ENCODE results near the gene SPAG17.

SPAG17 gene

DNA sequence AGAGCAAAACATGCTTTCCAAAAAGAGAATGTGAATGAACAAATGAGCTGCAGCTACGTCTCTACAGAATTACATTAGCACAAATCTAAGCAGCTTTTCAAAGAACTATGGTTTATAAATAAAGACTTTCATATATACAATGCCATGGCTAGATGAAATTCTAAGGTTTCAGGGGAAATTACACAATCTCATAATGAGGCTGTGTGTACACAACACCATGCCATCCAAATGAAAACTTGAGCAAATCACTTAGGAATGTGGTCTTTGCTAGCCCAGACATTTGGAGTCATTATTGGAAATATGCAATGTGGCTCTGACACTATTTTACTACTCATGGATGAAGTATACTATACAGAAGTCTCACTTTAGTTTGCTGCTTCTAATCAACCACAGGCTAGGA is 37.5 kb downstream of the SPAG17 start (continued):
- TF ChIP-seq, protein P1, sequence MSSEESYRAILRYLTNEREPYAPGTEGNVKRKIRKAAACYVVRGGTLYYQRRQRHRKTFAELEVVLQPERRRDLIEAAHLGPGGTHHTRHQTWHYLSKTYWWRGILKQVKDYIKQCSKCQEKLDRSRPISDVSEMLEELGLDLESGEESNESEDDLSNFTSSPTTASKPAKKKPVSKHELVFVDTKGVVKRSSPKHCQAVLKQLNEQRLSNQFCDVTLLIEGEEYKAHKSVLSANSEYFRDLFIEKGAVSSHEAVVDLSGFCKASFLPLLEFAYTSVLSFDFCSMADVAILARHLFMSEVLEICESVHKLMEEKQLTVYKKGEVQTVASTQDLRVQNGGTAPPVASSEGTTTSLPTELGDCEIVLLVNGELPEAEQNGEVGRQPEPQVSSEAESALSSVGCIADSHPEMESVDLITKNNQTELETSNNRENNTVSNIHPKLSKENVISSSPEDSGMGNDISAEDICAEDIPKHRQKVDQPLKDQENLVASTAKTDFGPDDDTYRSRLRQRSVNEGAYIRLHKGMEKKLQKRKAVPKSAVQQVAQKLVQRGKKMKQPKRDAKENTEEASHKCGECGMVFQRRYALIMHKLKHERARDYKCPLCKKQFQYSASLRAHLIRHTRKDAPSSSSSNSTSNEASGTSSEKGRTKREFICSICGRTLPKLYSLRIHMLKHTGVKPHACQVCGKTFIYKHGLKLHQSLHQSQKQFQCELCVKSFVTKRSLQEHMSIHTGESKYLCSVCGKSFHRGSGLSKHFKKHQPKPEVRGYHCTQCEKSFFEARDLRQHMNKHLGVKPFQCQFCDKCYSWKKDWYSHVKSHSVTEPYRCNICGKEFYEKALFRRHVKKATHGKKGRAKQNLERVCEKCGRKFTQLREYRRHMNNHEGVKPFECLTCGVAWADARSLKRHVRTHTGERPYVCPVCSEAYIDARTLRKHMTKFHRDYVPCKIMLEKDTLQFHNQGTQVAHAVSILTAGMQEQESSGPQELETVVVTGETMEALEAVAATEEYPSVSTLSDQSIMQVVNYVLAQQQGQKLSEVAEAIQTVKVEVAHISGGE (tag by site-specific recombination; conservative IDR thresholded peaks at IDR 0.05; ENCODE audit: low read depth): no peak

DNA sequence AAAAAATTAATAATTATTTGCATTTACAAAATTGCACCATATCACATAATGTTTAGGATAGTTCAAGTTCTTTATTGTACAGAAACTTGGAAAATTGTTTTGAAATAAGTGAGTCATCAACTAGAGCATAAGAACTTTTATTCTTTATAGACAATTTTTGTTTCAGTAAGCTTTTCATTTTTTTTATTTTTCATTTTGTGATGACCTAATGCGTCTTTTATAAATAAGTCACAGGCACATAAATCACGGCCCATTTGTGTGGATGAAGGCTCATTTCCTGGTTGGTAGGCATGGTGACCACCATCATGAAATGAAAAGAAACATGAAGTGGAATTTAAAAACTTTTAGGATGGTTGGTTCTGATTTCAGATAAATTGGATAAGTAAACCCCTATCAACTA is 39.3 kb downstream of the SPAG17 start:
- H3K36me3 ChIP-seq (ENCODE audit: control insufficient read depth in 2 of 2, insufficient read depth in 1 of 2, low read length in 2 of 2): no peaks in the 10 kb centered on the region
- no peak overlapping the region for H3K27ac ChIP-seq (ENCODE audit: extremely low read depth, low read depth, low read length)
- no peak overlapping the region for H3K4me3 ChIP-seq (ENCODE audit: low read depth, low read length)
- ChIA-PET POLR2A (no interaction called here), CTCF (no interaction called here)
- H3K4me1 ChIP-seq (ENCODE audit: control insufficient read depth, insufficient read depth, low read length): no peaks in the 10 kb centered on the region
- H3K9me3 ChIP-seq (ENCODE audit: control insufficient read depth, insufficient read depth, low read depth, low read length): no peaks in the 10 kb centered on the region
- TF ChIP-seq ZNF623 (tag by site-specific recombination; IDR thresholded peaks at IDR 0.05) (no peak), ZNF354C (tag by site-specific recombination; IDR thresholded peaks at IDR 0.05; ENCODE audit: borderline replicate concordance, low read depth) (no peak), ZNF202 (tag by site-specific recombination; IDR thresholded peaks at IDR 0.05; ENCODE audit: borderline replicate concordance) (no peak), ZNF112 (tag by site-specific recombination; IDR thresholded peaks at IDR 0.05) (no peak)
- TF ChIP-seq, protein P2, sequence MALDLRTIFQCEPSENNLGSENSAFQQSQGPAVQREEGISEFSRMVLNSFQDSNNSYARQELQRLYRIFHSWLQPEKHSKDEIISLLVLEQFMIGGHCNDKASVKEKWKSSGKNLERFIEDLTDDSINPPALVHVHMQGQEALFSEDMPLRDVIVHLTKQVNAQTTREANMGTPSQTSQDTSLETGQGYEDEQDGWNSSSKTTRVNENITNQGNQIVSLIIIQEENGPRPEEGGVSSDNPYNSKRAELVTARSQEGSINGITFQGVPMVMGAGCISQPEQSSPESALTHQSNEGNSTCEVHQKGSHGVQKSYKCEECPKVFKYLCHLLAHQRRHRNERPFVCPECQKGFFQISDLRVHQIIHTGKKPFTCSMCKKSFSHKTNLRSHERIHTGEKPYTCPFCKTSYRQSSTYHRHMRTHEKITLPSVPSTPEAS (tag by site-specific recombination; IDR thresholded peaks at IDR 0.05): no peak

DNA sequence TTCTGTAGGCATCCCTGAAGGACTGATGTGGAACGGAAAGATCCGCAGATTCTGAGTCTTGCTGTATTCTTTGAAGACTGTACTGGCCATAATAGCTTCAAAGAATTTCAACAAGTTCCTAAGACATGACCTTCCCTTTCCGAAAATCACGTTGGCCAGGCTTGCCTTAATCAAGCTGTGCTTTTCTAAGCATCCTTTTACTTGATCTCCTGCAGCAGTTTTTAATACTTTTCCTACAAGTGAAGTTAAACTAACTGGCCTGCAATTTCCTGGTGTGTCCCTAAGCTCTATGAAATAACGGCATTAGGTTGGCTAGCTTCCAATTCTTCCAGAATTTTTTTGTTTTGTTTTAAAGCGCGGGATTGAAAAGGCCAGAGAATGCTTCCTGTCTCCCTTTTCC is 40.3 kb downstream of the SPAG17 start:
- H3K9me3 ChIP-seq (ENCODE audit: control insufficient read depth, insufficient read depth, low read depth, low read length): no peaks in the 10 kb centered on the region
- H3K4me1 ChIP-seq (ENCODE audit: control insufficient read depth, insufficient read depth, low read length): no peaks in the 10 kb centered on the region
- TF ChIP-seq GLI2 (tag by site-specific recombination; IDR thresholded peaks at IDR 0.05; ENCODE audit: borderline replicate concordance, low read depth) (no peak), ZNF747 (tag by site-specific recombination; IDR thresholded peaks at IDR 0.05) (no peak)
- H3K4me3 ChIP-seq (ENCODE audit: low read depth, low read length): no peak overlapping the region
- CTCF ChIA-PET: interaction anchor here (0.6 kb wide), 1 partner anchor 66 kb away, joined by 3 read pairs; no protein-coding TSS in a partner anchor
- POLR2A ChIA-PET: no interaction called here
- H3K27ac ChIP-seq (ENCODE audit: extremely low read depth, low read depth, low read length): no peak overlapping the region
- no peaks in the 10 kb centered on the region for H3K36me3 ChIP-seq (ENCODE audit: control insufficient read depth in 2 of 2, insufficient read depth in 1 of 2, low read length in 2 of 2)

DNA sequence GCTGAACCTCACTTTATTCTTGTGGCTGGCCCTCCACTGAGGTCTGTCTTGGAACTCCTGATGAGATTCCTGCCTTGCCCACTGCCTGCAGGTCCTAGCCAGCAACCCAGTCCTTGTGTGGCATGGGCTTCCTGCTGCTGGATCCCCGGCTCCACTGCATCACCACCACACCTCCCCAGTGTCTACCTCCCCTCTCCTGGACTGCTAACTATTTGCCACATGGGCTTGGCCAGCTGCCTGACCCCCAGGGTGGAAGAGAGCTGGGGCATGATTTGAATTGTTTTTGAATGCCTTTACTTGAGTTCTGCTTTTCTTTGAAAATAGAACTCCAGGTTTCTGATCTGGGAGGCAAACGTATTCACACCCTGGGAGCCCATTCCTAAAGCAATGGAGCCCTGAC is 41.2 kb downstream of the SPAG17 start:
- H3K9me3 ChIP-seq (ENCODE audit: control insufficient read depth, insufficient read depth, low read depth, low read length): no peaks in the 10 kb centered on the region
- CTCF ChIA-PET: interaction anchor here (0.5 kb wide), 1 partner anchor 65 kb away, joined by 3 read pairs; no protein-coding TSS in a partner anchor
- no peaks in the 10 kb centered on the region for H3K36me3 ChIP-seq (ENCODE audit: control insufficient read depth in 2 of 2, insufficient read depth in 1 of 2, low read length in 2 of 2)
- no peak for TF ChIP-seq ZNF707 (tag by site-specific recombination; IDR thresholded peaks at IDR 0.05)
- TF ChIP-seq GLIS1 (tag by site-specific recombination; IDR thresholded peaks at IDR 0.05): peak; percentile 99
- TF ChIP-seq ZBTB1 (tag by site-specific recombination; IDR thresholded peaks at IDR 0.05): no peak
- peak; percentile 59 for TF ChIP-seq ZIC2 (tag by site-specific recombination; IDR thresholded peaks at IDR 0.05)
- H3K4me3 ChIP-seq (ENCODE audit: low read depth, low read length): no peak overlapping the region
- H3K4me1 ChIP-seq (ENCODE audit: control insufficient read depth, insufficient read depth, low read length): no peaks in the 10 kb centered on the region
- H3K27ac ChIP-seq (ENCODE audit: extremely low read depth, low read depth, low read length): no peak overlapping the region
- POLR2A ChIA-PET: no interaction called here

DNA sequence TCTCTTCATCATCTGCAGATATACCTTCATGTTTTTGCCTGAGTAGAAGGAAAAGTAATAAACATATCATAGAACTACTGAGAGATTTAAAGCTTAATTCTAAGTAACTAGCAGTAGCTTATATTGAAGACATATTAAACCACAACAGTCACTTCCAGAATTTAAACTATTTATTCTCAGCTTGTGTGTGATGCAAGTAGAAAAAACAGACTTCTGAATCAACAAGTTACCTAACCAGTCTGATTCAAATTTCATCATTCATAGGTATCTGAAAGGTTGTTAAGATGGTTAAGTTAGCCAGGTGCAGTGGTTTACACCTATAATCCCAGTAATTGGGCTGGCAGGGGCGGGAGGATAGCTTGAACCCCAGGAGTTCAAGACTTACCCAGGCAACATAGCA is 41.9 kb downstream of the SPAG17 start:
- Histone ChIP-seq H3K9me3 (ENCODE audit: control insufficient read depth, insufficient read depth, low read depth, low read length) (no peaks in the 10 kb centered on the region), H3K36me3 (ENCODE audit: control insufficient read depth in 2 of 2, insufficient read depth in 1 of 2, low read length in 2 of 2) (no peaks in the 10 kb centered on the region), H3K27ac (ENCODE audit: extremely low read depth, low read depth, low read length) (no peak overlapping the region), H3K4me1 (ENCODE audit: control insufficient read depth, insufficient read depth, low read length) (no peaks in the 10 kb centered on the region), H3K4me3 (ENCODE audit: low read depth, low read length) (no peak overlapping the region)
- TF ChIP-seq SCRT2 (tag by site-specific recombination; IDR thresholded peaks at IDR 0.05) (peak; percentile 73), ZNF555 (tag by site-specific recombination; conservative IDR thresholded peaks at IDR 0.05) (no peak), SCRT1 (tag by site-specific recombination; IDR thresholded peaks at IDR 0.05; ENCODE audit: borderline replicate concordance) (0 out of 2 replicates have a peak, but pooled peaks have one; percentile 31)
- ChIA-PET POLR2A (interaction anchor here (0.5 kb wide), 1 partner anchor 1152 kb away, joined by 3 read pairs; no protein-coding TSS in a partner anchor), CTCF (interaction anchor here (1.0 to 1.6 kb wide), 2 partner anchors 9 to 66 kb away, joined by 4 to 7 read pairs; no protein-coding TSS in a partner anchor)
